GM19468 (cell line): Measurements from ENCODE around the gene SMIM14.
"Not testable (repeated sequence)": the region's sequence is repeated elsewhere in the genome, so short reads cannot be mapped to it uniquely, and the experiment has no call there.

Experiments
- ATAC-seq: cut with Tn5 transposase; IDR thresholded peaks from one replicate; pipeline ENCODE4 v1.9.1; 2021; ENCODE audit warnings: mild to moderate bottlenecking, moderate library complexity, moderate number of reproducible peaks; ENCODE audit not compliant: unreplicated experiment; ENCODE audit errors: extremely low read depth

The SMIM14 gene

GRCh38 chr4:39609454-39609931 lies 29.2 kb downstream of the SMIM14 start:
- ATAC-seq, result peak; percentile 73

- no peak for ATAC-seq
These were observed 30.2 kb downstream of the SMIM14 start for GRCh38 chr4:39608451-39608850.

DNA sequence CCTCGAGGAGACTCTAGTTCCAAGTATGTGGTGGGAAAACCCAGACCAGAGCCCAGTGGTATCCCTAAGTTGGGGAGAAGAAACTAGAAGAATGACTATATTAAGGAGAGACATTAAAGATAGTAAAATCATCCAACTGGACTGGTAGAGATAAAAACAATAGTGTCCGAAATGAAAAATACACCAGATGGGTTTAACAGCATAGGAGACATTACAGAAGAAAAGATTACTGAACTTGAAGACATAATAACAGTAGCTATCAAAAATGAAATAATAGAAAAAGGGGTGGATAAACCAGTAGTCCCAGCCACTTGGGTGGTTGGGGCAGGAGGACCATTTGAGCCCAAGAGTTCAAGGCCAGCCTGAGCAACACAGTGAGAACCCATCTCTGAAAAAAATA lies 31.9 kb downstream of the SMIM14 start:
- ATAC-seq, result no peak

DNA sequence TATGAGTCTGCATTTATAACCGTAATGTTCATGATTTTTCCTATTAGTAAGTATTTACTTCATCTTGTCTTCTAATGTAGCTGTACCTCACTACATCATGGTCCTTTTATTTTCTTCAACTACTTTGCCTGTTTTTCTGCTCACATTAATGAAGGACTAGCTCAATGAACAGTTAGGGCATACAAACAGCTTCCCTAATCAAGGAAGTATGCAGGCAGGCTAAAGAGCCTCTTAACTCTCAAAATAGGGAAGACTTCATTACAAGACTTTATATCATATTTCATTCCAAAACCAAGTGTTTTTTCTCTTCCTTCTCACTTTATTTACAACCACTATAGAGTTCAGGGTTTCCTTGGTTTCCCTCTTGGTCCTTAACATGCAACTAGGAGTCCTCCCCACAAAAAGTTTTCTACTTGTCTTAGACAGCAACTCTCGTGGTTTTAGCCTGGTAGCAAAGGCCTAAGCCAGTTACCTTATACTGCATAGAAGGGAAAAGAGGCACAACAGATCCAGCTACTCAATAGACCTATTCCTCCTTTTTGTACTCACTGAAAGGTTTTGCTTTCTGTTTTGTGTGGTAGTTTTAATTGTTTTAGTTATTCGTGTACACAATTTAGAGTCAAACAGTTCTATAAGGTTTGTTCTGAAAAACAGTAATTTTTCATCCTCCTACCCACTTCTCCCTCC lies 40.8 kb downstream of the SMIM14 start:
- ATAC-seq, result no peak

DNA sequence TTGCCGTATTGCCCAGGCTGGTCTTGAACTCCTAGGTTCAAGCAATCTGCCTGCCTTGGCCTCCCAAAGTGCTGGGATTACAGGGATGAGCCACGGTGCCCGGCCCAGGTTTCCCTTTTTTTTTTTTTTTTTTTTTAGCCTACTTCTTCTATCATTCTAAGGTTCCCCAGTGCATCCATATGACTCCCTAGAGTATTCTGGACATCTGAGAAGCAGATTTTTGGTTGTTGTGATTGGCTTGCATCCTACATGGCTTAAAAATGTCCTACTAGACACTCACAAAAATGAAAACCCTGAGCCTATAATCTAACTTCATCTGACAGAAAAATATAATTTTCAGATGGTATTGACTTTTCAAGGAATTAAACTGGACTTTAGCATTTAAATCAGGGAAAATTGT lies 41.7 kb downstream of the SMIM14 start:
- no peak for ATAC-seq

DNA sequence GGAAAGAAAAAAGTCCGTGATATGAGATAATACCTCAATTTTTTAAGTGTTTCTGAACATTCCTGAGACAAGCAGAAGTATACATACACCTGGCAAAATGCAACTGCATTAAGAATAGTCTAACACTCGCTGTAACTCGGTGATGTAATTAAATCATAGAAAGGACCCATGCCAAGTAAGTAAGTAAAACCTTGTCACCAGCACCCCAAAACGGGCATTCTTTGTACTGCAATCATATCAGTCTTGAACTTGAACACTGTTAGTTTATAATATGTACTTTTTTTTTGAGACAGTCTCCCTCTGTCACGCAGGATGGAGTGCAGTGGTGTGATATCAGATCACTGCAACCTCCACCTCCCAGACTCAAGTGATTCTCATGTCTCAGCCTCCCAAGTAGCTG lies 47.4 kb downstream of the SMIM14 start:
- ATAC-seq, result no peak

GRCh38 chr4:39587881-39588280 lies 50.8 kb downstream of the SMIM14 start:
- no peak for ATAC-seq

- no peak for ATAC-seq
These were observed 63.7 kb downstream of the SMIM14 start for GRCh38 chr4:39574946-39575345.

DNA sequence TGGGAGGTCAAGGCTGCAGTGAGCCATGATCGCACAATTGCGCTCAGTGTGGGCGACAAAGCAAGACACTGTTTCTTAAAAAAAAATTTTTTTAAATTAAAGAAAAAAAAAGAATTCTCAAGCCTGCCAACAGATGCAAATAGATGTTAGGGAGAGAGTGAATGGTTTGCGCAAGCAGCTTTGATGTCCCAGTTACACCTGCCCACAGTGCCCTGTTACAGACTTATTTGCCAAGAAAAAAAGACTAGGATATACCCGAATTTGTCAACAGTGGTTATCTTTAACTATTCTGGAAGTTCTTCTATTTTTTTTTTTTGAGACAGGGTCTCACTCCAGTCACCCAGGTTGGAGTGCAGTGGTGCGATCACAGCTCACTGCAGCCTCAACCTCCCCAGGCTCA lies 67.2 kb downstream of the SMIM14 start:
- ATAC-seq, result no peak

DNA sequence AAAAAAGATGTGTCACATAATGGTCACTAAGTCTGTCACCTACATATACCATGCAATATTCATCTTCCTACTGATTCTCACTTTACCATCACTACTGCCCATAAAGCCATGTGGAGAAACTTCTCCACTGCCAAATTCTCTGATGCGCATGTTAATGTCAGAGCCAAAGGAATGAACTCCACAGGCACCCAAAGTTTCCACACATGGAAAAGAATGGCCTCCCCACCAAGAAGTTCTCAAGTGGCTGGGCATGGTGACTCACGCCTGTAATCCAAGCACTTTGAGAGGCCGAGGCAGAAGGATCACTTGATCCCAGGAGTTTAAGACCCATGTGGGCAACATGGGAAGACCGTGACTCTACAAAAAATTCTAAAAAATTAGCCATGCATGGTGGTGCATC lies 67.6 kb downstream of the SMIM14 start:
- ATAC-seq, result no peak

- ATAC-seq, result no peak
These were observed 69.5 kb downstream of the SMIM14 start for GRCh38 chr4:39569209-39569608.

GRCh38 chr4:39568805-39569204 lies 69.9 kb downstream of the SMIM14 start:
- no peak for ATAC-seq

DNA sequence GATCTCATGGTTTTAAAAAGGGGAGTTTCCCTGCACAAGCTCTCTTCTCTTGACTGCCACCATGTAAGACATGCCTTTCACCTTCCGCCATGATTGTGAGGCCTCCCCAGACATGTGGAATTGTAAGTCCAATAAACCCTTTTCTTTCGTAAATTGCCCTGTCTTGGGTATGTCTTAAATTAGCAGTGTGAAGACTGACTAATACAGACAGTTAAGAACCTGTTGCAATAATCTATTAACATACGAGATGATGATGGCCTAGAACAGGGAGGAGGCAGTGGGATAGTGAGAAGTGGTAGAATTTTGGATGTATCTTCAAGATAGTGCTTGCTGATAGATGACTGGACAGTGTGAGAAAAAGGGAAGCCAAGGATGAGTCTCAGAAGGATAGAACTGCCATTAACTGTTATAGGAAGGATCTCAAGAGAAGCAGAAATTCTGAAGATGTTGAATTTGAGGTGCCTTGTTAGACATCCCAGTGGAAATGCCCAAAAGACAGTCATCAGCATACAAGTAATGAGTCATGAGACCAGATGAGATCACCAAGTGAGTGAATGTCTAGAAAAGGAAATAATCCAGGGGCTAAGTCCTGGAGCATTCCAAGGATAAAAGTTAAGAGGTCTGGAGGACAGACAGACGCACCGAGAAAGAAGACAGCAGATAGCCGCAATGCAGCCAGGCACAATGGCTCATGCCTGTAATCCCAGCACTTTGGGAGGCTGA lies 72.6 kb downstream of the SMIM14 start:
- no peak for ATAC-seq

DNA sequence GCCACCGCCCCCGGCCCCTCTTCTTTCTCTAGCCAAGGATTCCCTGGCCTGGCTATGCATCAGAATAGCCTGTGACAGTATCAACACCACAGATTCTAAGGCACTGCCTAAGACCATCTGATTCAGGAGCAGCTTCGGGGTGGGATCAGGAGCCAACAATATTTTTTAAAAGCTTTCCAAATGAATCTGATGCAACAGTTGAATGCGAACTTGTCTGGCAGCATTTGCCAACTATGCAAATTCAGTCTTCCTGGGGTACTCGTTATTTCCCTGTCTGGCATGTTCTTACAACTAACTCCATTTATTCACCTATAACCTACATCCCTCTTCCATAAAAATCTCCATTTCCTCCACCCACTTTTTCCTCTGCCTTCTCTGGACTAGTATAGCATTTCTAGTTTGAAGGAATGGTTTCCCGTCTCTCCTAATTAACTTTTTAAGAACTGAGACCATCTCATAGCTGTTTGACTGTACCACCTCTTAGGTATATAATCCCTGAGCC lies 75.3 kb downstream of the SMIM14 start:
- no peak for ATAC-seq

- ATAC-seq, result no peak
These were observed 75.9 kb downstream of the SMIM14 start for GRCh38 chr4:39562792-39563191.

DNA sequence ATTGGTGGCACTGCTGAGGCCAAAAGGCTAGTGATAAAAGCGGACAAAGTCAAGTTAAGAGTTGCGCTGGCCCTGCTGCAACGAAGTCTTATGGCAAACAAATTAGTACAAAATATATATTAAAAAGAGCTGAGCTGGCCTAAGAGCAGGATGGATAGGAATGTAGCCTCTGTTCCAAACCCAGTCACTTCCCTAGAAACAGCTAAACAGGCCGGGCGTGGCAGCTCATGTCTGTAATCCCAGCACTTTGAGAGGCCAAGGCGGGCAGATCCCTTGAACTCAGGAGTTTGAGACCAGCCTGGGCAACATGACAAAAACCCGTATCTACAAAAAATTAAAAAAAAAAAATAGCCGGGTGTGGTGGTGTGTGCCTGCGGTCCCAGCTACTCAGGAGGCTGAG lies 79.0 kb downstream of the SMIM14 start:
- no peak for ATAC-seq

GRCh38 chr4:39555472-39555871 lies 83.2 kb downstream of the SMIM14 start:
- no peak for ATAC-seq

- ATAC-seq, result no peak
These were observed 90.1 kb downstream of the SMIM14 start for GRCh38 chr4:39548425-39549067.

GRCh38 chr4:39544580-39545315 lies 93.9 kb downstream of the SMIM14 start:
- no peak for ATAC-seq

- not testable (repeated sequence) for ATAC-seq
These were observed 94.6 kb downstream of the SMIM14 start for GRCh38 chr4:39544080-39544479.
